Body of pancreas (tissue), 4 donors: Measurements from ENCODE around the gene KASH5.

ENCODE experiments used
- CTCF ChIP-seq, 7 experiments: fragments of 450-650 bp in 4 of 7; fragments of 200-600 bp in 3 of 7; sonication (generic) in 3 of 7; IDR thresholded peaks; one replicate each; pipeline ENCODE4 v1.5.1; 2016 to 2019; ENCODE audit warnings: antibody characterized with exemption in 7 of 7
- POLR2A ChIP-seq, 3 donors: fragments of 450-650 bp; IDR thresholded peaks; one replicate each; pipeline ENCODE4 v1.6.1; 2016; ENCODE audit warnings: antibody characterized with exemption in 3 of 3, mild to moderate bottlenecking in 2 of 3

GRCh38 chr19:49343123-49343522, 44.9 kb upstream of the KASH5 start:
- TF ChIP-seq CTCF (IDR thresholded peaks at IDR 0.05) = no peak
- TF ChIP-seq POLR2A (IDR thresholded peaks at IDR 0.05) = no peak
